ENCODE data around the gene PITX2.

GRCh38 chr4:110621328-110621812 lies 1.5 kb downstream of the PITX2 start:
- TF ChIP-seq JUND (IDR thresholded peaks at IDR 0.05), result no peak
- no peak for TF ChIP-seq YY1 (IDR thresholded peaks at IDR 0.05; ENCODE audit: extremely low read depth, insufficient replicate concordance, low read depth, low read length)
- no peak for TF ChIP-seq CTCF (IDR thresholded peaks at IDR 0.05 in 2 of 3, conservative IDR thresholded peaks at IDR 0.05 in 1 of 3; ENCODE audit: borderline replicate concordance in 1 of 3, insufficient read depth in 1 of 3, low read depth in 2 of 3, low read length in 2 of 3)
- TF ChIP-seq EZH2 (IDR thresholded peaks at IDR 0.05), result no peak
- TF ChIP-seq REST (IDR thresholded peaks at IDR 0.05; ENCODE audit: low read depth), result no peak
- no peak for TF ChIP-seq ZFX (IDR thresholded peaks at IDR 0.05)
- TF ChIP-seq POLR2A (IDR thresholded peaks at IDR 0.05; ENCODE audit: borderline replicate concordance, extremely low read depth, insufficient read depth, insufficient read length), result no peak
- TF ChIP-seq POLR2AphosphoS5 (IDR thresholded peaks at IDR 0.05; ENCODE audit: low read depth, low read length), result no peak
- no peak for TF ChIP-seq ATF3 (IDR thresholded peaks at IDR 0.05)

Measured in HCT116 (cell line).